Measurements from ENCODE around the gene GPT2.

DNA sequence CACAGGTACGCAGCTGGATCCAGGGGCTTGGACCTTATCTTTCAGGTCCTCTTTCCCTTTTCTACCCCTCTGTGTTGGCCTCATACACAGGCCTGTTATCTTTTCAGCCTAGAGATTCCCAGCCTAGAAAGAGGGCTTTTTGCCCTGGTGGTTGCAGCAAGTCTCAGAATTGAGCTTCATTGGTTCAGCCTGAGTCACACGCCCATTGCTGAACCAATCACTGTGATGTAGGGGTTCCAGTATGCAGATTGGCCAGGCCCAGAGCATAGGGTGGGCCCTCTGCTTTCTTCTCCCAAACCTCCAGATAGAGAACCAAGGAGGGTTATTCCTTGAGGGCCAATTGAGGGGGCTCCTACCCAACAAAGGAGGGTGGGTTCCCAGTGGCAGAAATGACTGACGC lies 32.8 kb downstream of the GPT2 start:
- no peak for TF ChIP-seq CTCF (IDR thresholded peaks at IDR 0.05; ENCODE audit: poor library complexity)
- TF ChIP-seq EZH2phosphoT487 (IDR thresholded peaks at IDR 0.05; ENCODE audit: low read depth, severe bottlenecking, unreplicated experiment), result no peak
- no peak for TF ChIP-seq EZH2 (IDR thresholded peaks at IDR 0.05; ENCODE audit: borderline replicate concordance)

All from hepatocyte (in vitro differentiated cells).